DMS53 treated with DMSO at 0.1 percent for 48 hours (cell line): ENCODE results near the gene MRPL34.
"Not testable (repeated sequence)": the region's sequence is repeated elsewhere in the genome, so short reads cannot be mapped to it uniquely, and the experiment has no call there.

Experiments used
- DNase-seq: peaks from one replicate; lab custom pipeline; 2025; ENCODE audit not compliant: unreplicated experiment; lab: John Stamatoyannopoulos, UW

Gene MRPL34

GRCh38 chr19:17285415-17286135, 20.1 kb upstream of the MRPL34 start:
- no peak for DNase-seq

GRCh38 chr19:17286263-17286662, 19.4 kb upstream of the MRPL34 start:
- DNase-seq: no peak

GRCh38 chr19:17286752-17287151, 18.9 kb upstream of the MRPL34 start:
- DNase-seq: no peak

GRCh38 chr19:17289489-17289888, 16.2 kb upstream of the MRPL34 start:
- DNase-seq: no peak

- DNase-seq: peak; percentile 63
These were observed 13.2 kb upstream of the MRPL34 start for GRCh38 chr19:17292301-17293074.

GRCh38 chr19:17293605-17294004, 12.1 kb upstream of the MRPL34 start:
- DNase-seq: no peak

- no peak for DNase-seq
These were observed 11.4 kb upstream of the MRPL34 start for GRCh38 chr19:17294051-17294891.

- DNase-seq: not testable (repeated sequence)
These were observed 10.1 kb upstream of the MRPL34 start for GRCh38 chr19:17295551-17295950.

- peak; percentile 71 for DNase-seq
These were observed 9.4 kb upstream of the MRPL34 start for GRCh38 chr19:17296273-17296672.

- DNase-seq: no peak
These were observed 8.7 kb upstream of the MRPL34 start for GRCh38 chr19:17296976-17297375.

GRCh38 chr19:17300992-17301619, 4.6 kb upstream of the MRPL34 start:
- no peak for DNase-seq

- DNase-seq: no peak
These were observed 3.1 kb upstream of the MRPL34 start for GRCh38 chr19:17302391-17303166.

GRCh38 chr19:17303167-17303939, 2.3 kb upstream of the MRPL34 start, which contains the start of gene ABHD8:
Gene ABHD8, minus strand, starts transcription at chr19:17303425. Its CDS starts 1,809 bp downstream, at chr19:17301616.
- peak; percentile 75 for DNase-seq

- no peak for DNase-seq
These were observed 1.8 kb upstream of the MRPL34 start for GRCh38 chr19:17303940-17304267.

GRCh38 chr19:17304386-17305215, 1.1 kb upstream of the MRPL34 start:
- DNase-seq: no peak

GRCh38 chr19:17305216-17305516, 506 bp upstream of the MRPL34 start:
- DNase-seq: no peak

GRCh38 chr19:17306285-17306714, 628 bp downstream of the MRPL34 start:
- no peak for DNase-seq

- DNase-seq: no peak
These were observed 2.3 kb downstream of the MRPL34 start for GRCh38 chr19:17307876-17308377.
